Colonic mucosa (tissue), 4 donors: ENCODE results near the gene CMTM2. TPM values are rescaled to one million over a fixed set of nuclear protein-coding genes. Genes with fewer than 3 reads are reported as not detected.

ENCODE experiments used
- DNase-seq: peaks from one replicate; pipeline ENCODE4 v3.0.0-alpha.2; 2020
- H3K27ac ChIP-seq: fragments of 200-600 bp; one replicate; pipeline ENCODE4 v1.8.0; 2021
- H3K27me3 ChIP-seq: fragments of 200-600 bp; one replicate; pipeline ENCODE4 v1.8.0; 2021
- H3K36me3 ChIP-seq: fragments of 200-600 bp; one replicate; pipeline ENCODE4 v1.8.0; 2021
- H3K4me1 ChIP-seq: fragments of 200-600 bp; one replicate; pipeline ENCODE4 v1.8.0; 2021; ENCODE audit warnings: mild to moderate bottlenecking
- H3K4me3 ChIP-seq: fragments of 200-600 bp; one replicate; pipeline ENCODE4 v1.8.0; 2021
- H3K9ac ChIP-seq, 2 donors: one replicate each; pipeline ENCODE4 v1.7.0; 2013; ENCODE audit warnings: control low read depth in 2 of 2, low read depth in 2 of 2, low read length in 2 of 2
- H3K9me3 ChIP-seq: fragments of 200-600 bp; one replicate; pipeline ENCODE4 v1.8.0; 2021
- intact Hi-C: fragments of 100-400 bp; cut with DNase I; formaldehyde crosslinking; loops from one replicate; pipeline ENCODE4 v1.14.1; 2022
- total RNA-seq, 2 donors: library from RNA; stranded (reverse); fragmentation: NEBNext Ultra II Directional in 1 of 2; extraction: Animal tissue kit (Norgen Biotek cat#: 25700) in 1 of 2; gene quantifications; one replicate each; pipeline ENCODE4 v1.2.1, GENCODE V29; 2021
- TF ChIP-seq, protein P1 (sequence below): fragments of 200-600 bp; IDR thresholded peaks from one replicate; pipeline ENCODE4 v1.8.0; 2022; ENCODE audit warnings: antibody characterized with exemption, mild to moderate bottlenecking
- donor health status: healthy.
- donor health status: DM: no; HTN: no; CAD: no.
- donor health status: DM: no; HTN: no; CAD: no.

CMTM2 gene
- total RNA-seq, 2 donors from 2014 or later, result not detected

DNA sequence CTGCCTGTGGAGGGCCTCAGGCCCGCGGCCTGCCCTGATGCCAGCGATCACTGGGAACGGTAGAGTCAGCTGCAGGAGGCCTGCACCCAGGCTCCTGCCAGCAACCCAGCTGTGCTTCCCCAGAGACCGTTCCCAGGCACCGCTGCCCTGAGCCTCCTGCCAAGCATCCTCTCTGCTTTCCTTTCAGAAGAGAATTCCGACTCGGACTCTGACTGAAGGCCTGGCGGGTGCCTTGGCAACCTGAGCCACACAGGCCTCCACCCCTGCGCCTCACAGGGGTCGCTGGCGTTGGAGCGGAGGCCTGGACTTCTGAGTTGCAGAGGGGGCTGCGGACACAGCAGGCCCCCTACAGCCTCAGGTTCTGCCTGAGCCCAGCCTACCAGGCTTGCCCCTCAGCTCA, 33.2 kb downstream of the CMTM2 start:
- no peaks in the 10 kb centered on the region for H3K9me3 ChIP-seq
- H3K36me3 ChIP-seq, result no peaks in the 10 kb centered on the region
- H3K4me1 ChIP-seq, result no peaks in the 10 kb centered on the region
- no peak overlapping the region for H3K27ac ChIP-seq
- no peak overlapping the region for H3K4me3 ChIP-seq
- intact Hi-C loops, result no loop called here
- H3K9ac ChIP-seq, result no peak overlapping the region
- DNase-seq, result no peak
- no peaks in the 10 kb centered on the region for H3K27me3 ChIP-seq
- TF ChIP-seq, protein P1, sequence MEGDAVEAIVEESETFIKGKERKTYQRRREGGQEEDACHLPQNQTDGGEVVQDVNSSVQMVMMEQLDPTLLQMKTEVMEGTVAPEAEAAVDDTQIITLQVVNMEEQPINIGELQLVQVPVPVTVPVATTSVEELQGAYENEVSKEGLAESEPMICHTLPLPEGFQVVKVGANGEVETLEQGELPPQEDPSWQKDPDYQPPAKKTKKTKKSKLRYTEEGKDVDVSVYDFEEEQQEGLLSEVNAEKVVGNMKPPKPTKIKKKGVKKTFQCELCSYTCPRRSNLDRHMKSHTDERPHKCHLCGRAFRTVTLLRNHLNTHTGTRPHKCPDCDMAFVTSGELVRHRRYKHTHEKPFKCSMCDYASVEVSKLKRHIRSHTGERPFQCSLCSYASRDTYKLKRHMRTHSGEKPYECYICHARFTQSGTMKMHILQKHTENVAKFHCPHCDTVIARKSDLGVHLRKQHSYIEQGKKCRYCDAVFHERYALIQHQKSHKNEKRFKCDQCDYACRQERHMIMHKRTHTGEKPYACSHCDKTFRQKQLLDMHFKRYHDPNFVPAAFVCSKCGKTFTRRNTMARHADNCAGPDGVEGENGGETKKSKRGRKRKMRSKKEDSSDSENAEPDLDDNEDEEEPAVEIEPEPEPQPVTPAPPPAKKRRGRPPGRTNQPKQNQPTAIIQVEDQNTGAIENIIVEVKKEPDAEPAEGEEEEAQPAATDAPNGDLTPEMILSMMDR, result no peak

GRCh38 chr16:66614161-66614802, 35.0 kb downstream of the CMTM2 start:
- H3K4me3 ChIP-seq, result no peak overlapping the region
- no peaks in the 10 kb centered on the region for H3K4me1 ChIP-seq
- no peak overlapping the region for H3K9ac ChIP-seq
- TF ChIP-seq, protein P1, result no peak
- H3K27me3 ChIP-seq, result no peaks in the 10 kb centered on the region
- no peaks in the 10 kb centered on the region for H3K9me3 ChIP-seq
- intact Hi-C loops, result no loop called here
- no peak for DNase-seq
- no peak overlapping the region for H3K27ac ChIP-seq
- no peaks in the 10 kb centered on the region for H3K36me3 ChIP-seq

DNA sequence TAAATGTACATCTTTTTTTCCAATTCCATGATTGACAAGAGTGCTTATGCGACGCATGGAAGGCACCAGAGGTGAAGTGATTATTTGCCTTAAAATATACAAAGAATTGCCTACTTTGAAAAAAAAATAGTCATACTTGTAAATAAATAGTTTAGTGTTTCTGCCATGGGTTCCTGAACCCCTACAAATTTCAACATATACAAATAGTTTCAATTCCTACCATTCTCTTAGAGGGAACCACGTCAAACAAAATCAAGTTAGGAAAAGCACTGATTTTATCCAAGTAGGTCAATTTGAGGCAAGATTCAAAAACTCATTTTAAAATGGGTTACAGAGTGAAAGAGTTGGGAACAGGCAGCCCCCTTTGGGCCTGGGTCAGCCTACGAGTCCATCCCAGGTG, 36.9 kb downstream of the CMTM2 start:
- intact Hi-C loops, result no loop called here
- Histone ChIP-seq H3K4me1 (no peaks in the 10 kb centered on the region), H3K36me3 (no peaks in the 10 kb centered on the region), H3K27me3 (no peaks in the 10 kb centered on the region), H3K27ac (no peak overlapping the region), H3K4me3 (no peak overlapping the region), H3K9ac (no peak overlapping the region), H3K9me3 (no peaks in the 10 kb centered on the region)
- DNase-seq, result no peak
- TF ChIP-seq, protein P1, result no peak

DNA sequence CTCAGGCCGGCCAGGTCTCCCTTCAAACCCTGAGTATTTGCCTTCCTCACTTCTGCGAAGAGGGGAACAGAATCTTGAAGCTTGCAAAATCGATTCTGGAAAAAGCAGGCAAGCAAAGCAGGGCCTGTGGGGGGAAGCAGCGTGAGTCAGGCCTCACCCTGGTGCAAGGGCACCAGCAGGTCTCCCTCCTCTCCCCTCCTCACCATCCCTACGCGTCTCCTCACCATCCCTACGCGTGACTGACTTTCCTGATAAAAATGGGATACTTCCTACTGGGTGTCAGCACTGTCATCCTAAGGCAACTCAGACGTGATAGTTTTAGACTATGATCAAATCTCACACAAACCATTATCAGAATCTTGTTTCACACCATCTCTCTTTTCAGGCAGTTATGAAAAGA, 37.3 kb downstream of the CMTM2 start:
- no peaks in the 10 kb centered on the region for H3K27me3 ChIP-seq
- intact Hi-C loops, result no loop called here
- H3K27ac ChIP-seq, result no peak overlapping the region
- H3K9me3 ChIP-seq, result no peaks in the 10 kb centered on the region
- no peaks in the 10 kb centered on the region for H3K36me3 ChIP-seq
- H3K4me3 ChIP-seq, result no peak overlapping the region
- TF ChIP-seq, protein P1, result no peak
- H3K9ac ChIP-seq, result no peak overlapping the region
- H3K4me1 ChIP-seq, result no peaks in the 10 kb centered on the region
- DNase-seq, result no peak

DNA sequence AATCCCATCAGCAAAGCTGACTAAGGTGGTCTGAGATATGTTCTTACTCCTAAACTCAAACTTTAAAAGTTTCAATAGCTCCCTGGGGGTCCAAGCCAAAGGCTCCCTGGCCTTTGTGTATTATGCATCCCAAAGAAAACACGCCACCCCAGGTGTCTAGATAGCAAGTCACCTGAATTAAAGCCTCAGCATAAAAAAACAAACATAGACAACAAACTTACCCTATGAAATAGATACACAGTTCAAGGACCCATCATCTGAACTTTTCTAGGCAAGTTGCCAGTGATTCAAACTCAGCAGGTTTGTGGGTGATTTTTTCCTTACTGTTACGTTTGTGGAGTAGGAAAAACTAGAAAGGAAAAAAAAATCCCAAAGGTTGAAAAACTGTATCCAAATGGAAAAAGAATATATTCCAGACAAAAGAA, 37.8 kb downstream of the CMTM2 start:
- Histone ChIP-seq H3K9me3 (no peaks in the 10 kb centered on the region), H3K27ac (no peak overlapping the region), H3K36me3 (no peaks in the 10 kb centered on the region), H3K27me3 (no peaks in the 10 kb centered on the region), H3K4me3 (no peak overlapping the region), H3K4me1 (no peaks in the 10 kb centered on the region), H3K9ac (no peak overlapping the region)
- intact Hi-C loops, result no loop called here
- no peak for DNase-seq
- TF ChIP-seq, protein P1, result no peak
